Measurements from ENCODE around the gene BPIFB6.

DNA sequence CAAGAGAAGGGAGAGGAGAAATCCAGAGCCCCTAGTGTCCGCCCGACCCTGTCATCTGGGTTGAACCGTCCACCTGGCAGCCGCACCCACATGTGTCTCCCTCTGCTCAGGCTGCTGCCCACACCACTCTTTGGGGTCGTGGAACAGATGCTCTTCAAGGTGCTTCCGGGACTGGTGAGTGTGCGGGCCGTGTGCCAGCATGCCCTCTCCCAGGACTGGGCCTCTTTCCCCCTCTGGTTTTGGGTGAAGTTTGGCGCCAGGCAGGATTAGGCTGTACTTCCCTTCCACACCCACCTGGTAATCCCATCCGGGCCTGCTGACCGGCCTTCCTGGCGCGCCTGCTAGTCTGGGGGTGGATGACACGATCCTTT lies 30.2 kb downstream of the BPIFB6 start:
- TF ChIP-seq, protein P1, sequence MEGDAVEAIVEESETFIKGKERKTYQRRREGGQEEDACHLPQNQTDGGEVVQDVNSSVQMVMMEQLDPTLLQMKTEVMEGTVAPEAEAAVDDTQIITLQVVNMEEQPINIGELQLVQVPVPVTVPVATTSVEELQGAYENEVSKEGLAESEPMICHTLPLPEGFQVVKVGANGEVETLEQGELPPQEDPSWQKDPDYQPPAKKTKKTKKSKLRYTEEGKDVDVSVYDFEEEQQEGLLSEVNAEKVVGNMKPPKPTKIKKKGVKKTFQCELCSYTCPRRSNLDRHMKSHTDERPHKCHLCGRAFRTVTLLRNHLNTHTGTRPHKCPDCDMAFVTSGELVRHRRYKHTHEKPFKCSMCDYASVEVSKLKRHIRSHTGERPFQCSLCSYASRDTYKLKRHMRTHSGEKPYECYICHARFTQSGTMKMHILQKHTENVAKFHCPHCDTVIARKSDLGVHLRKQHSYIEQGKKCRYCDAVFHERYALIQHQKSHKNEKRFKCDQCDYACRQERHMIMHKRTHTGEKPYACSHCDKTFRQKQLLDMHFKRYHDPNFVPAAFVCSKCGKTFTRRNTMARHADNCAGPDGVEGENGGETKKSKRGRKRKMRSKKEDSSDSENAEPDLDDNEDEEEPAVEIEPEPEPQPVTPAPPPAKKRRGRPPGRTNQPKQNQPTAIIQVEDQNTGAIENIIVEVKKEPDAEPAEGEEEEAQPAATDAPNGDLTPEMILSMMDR (IDR thresholded peaks at IDR 0.05): no peak
- no peak for TF ChIP-seq POLR2A (IDR thresholded peaks at IDR 0.05)
